ENCODE measurements around the gene UBN2.
"Not testable (repeated sequence)": the region's sequence is repeated elsewhere in the genome, so short reads cannot be mapped to it uniquely, and the experiment has no call there.

Gene UBN2

GRCh38 chr7:139230774-139231512 lies at the start of gene UBN2:
TSS of gene UBN2 (plus strand) at chr7:139231237. CDS start at chr7:139231485, 248 bp downstream.
- DNase-seq (ENCODE audit: low spot score), result peak; percentile 94

DNA sequence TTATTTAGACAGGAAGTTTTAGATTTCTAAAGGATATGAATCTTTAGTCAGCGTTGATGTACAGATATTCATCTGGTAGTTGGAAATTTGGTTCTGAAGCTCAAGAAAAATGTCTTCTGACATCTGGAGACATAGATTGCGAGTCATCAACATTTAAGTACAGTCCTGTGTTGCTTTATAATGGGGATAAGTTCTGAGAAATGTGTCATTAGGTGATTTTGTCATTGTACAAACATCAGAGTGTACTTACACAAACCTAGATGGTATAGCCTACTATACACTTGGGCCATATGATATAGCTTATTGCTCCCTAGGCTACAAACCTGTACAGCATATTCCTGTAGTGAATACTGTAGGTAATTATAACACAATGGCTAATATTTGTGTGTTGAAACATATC lies 49.6 kb upstream of the UBN2 start:
- no peak for DNase-seq (ENCODE audit: low spot score)

GRCh38 chr7:139182363-139182762 lies 48.7 kb upstream of the UBN2 start:
- no peak for DNase-seq (ENCODE audit: low spot score)

- DNase-seq (ENCODE audit: low spot score), result no peak
Observed at GRCh38 chr7:139183251-139183650, 47.8 kb upstream of the UBN2 start.

DNA sequence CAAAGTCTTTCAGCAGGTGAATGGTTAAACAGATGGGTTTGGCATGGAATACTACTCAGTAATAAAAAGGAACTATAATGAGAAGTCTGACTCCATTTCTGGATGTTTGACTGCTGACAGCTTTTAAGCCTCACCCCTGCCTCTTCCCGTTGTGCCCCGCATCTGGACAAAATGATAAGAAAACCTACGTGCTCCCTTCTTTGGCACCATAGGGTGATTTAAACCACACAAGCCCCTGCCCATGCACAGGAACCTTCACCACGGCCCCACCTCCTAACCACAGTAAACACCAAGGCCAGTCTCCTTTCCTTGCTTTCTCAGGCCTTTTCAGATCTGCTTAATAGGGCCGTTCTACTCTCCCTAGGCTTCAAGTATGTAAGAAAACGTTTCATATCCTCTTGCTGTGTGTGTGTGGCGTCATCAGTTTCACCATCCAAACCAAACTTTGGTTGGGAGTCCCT lies 47.1 kb upstream of the UBN2 start:
- no peak for DNase-seq (ENCODE audit: low spot score)

GRCh38 chr7:139186146-139186545 lies 44.9 kb upstream of the UBN2 start:
- DNase-seq (ENCODE audit: low spot score), result no peak

- DNase-seq (ENCODE audit: low spot score), result no peak
Observed at GRCh38 chr7:139189357-139189756, 41.7 kb upstream of the UBN2 start.

- no peak for DNase-seq (ENCODE audit: low spot score)
Observed at GRCh38 chr7:139192014-139192706, 38.9 kb upstream of the UBN2 start.

DNA sequence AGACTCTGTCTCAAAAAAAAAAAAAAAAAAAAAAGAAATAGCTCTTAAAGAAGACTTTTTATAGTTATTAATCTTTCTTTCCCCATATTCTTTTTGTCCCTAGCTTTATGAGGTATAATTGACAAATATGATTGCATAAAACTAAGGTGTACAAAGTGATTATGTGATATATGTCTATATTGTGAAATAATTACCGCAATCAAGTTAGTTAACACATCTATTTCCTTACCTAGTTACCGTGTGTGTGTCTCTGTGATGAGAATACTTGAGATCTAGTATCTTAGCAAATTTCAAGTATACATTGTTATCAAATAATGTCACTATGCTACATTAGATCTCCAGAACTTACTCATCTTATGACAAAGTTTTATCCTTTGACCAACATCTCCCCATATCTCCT lies 30.7 kb upstream of the UBN2 start:
- DNase-seq (ENCODE audit: low spot score), result no peak

DNA sequence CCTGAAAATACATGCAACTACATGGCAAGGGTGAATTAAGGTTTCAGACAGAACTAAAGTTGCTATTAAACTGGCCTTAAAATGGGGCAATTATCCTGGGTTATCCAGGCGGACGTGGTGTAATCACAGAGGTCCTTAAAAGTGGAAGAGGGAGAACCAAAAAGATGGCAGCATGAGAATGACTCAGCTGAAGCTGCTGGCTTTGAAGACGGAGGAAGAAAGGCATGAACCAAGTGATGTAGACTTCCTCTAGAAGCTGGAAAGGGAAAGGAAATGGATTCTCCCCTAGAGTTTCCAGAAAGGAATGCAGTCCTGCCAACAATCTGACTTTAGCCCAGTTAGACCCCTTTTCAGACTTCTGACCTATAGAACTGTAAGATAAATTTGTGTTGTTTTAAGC lies 27.0 kb upstream of the UBN2 start:
- DNase-seq (ENCODE audit: low spot score), result no peak

DNA sequence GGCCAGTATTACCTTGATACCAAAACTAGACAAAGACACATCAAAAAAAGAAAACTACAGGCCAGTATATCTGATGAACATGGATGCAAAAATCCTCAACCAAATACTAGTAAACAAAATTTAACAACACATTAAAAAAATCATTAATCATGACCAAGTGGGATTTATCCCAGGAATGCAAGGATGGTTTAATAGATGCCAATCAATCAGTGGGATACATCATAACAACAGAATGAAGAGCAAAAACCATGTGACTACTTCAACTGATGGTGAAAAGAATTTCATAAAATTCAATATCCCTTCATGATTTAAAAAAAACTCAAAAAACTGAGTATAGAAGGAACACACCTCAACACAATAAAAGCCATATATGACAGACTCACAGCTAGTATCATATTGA lies 25.2 kb upstream of the UBN2 start:
- DNase-seq (ENCODE audit: low spot score), result no peak

GRCh38 chr7:139212133-139212532 lies 18.9 kb upstream of the UBN2 start:
- no peak for DNase-seq (ENCODE audit: low spot score)

- DNase-seq (ENCODE audit: low spot score), result not testable (repeated sequence)
Observed at GRCh38 chr7:139213489-139213888, 17.5 kb upstream of the UBN2 start.

- no peak for DNase-seq (ENCODE audit: low spot score)
Observed at GRCh38 chr7:139218173-139218572, 12.9 kb upstream of the UBN2 start.

DNA sequence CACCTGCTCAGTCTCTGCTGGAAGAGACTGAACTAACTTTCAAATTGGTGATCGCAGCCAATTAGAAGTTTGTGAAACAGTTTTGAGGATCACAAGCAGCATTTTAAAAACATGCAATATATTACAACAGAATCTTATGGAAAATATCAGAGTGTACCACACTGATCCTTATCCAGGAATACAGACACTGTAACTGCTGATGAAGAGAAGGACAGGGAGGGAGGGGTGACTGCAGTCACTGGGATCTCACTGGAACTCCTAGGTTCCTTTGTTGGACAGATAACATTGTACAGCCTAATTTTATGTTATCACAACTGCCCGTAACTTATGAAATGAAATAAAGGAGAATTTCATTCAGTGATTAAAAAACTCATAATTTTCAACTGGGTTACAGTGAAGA lies 6.8 kb upstream of the UBN2 start:
- DNase-seq (ENCODE audit: low spot score), result no peak

GRCh38 chr7:139224836-139225235 lies 6.2 kb upstream of the UBN2 start:
- DNase-seq (ENCODE audit: low spot score), result not testable (repeated sequence)

GRCh38 chr7:139225286-139226157 lies 5.5 kb upstream of the UBN2 start:
- not testable (repeated sequence) for DNase-seq (ENCODE audit: low spot score)

GRCh38 chr7:139226158-139226515 lies 4.9 kb upstream of the UBN2 start:
- not testable (repeated sequence) for DNase-seq (ENCODE audit: low spot score)

- DNase-seq (ENCODE audit: low spot score), result not testable (repeated sequence)
Observed at GRCh38 chr7:139226988-139227488, 4.0 kb upstream of the UBN2 start.

- no peak for DNase-seq (ENCODE audit: low spot score)
Observed at GRCh38 chr7:139230023-139230422, 1.0 kb upstream of the UBN2 start.

- DNase-seq (ENCODE audit: low spot score), result no peak
Observed at GRCh38 chr7:139230484-139230773, 608 bp upstream of the UBN2 start.

DNA sequence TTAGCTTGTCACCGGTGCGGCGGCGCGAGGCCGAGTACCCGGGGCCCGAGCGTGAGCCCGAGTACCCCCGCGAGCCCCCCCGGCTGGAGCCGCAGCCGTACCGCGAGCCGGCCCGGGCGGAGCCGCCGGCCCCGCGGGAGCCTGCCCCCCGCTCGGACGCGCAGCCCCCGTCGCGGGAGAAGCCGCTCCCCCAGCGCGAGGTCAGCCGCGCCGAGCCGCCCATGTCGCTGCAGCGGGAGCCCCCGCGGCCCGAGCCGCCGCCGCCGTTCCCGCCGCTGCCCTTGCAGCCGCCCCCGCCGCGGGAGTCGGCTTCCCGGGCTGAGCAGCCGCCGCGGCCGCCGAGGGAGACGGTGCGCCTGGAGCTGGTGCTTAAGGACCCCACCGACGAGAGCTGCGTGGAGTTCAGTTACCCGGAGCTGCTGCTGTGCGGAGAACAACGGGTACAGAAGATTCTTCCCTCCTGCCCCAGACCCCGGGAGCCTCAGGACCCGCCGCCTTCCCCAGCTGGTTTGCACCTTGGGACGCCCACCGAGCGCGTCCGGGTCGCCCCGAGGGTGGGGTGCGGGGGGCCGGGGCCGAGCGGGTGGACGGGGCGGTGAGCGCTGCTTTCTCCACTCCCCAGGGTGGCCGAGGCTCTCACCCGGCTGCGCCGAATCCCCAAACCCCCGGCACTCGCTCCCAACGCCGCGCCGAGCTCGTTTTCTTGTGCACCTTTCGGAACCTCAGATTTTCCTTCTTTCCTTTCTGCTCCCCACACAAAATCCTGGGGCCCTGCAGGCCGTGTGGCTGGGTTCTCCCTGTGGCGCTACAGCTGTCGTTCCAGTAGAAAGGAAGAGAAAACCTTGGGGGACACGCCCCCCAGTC lies 708 bp downstream of the UBN2 start:
- peak; percentile 53 for DNase-seq (ENCODE audit: low spot score)
